ENCODE measurements around the gene ADCY9. TPM values are rescaled to one million over a fixed set of nuclear protein-coding genes. Genes with fewer than 3 reads are reported as not detected.

ADCY9 gene
- total and polyA plus RNA-seq, 2 donors (not counting 1 experiment from before 2014, with no cell fraction given), result 1.7 to 2.1 TPM

GRCh38 chr16:3965306-3965705 is 150.9 kb downstream of the ADCY9 start:
- Mint-ChIP-seq H3K4me1 (peaks cover 18% of the 10 kb centered on the region), H3K4me3 (no peak overlapping the region), H3K27me3 (peaks cover 19% of the 10 kb centered on the region), H3K9me3 (ENCODE audit: insufficient read depth) (no peaks in the 10 kb centered on the region), H3K27ac (no peak overlapping the region)
- ATAC-seq (ENCODE audit: low read depth) (no peak), DNase-seq (no peak)
- Histone ChIP-seq H4K20me1 (ENCODE audit: control insufficient read depth, insufficient read depth, low read length, poor library complexity, severe bottlenecking) (no peaks in the 10 kb centered on the region), H3K9me3 (ENCODE audit: control extremely low read depth in 1 of 3, control insufficient read depth in 2 of 3, insufficient read depth in 1 of 3, low read length in 2 of 3) (peaks cover 0 to 16% (median 0%) of the 10 kb centered on the region in 3 donors), H3K9ac (ENCODE audit: low read length) (no peak overlapping the region), H3K4me1 (ENCODE audit: control insufficient read depth in 2 of 2, insufficient read depth in 2 of 2, low read length in 2 of 2) (peaks cover 11 to 15% of the 10 kb centered on the region in 2 donors), H3K4me2 (replicated peaks; ENCODE audit: low read depth, low read length, poor library complexity, severe bottlenecking) (no peak overlapping the region), H3K79me2 (ENCODE audit: control insufficient read depth, insufficient read depth, low read length) (no peaks in the 10 kb centered on the region), H3K27me3 (replicated peaks in 1 of 4; ENCODE audit: control extremely low read depth in 1 of 4, control insufficient read depth in 3 of 4, insufficient read depth in 4 of 4, low read length in 3 of 4) (peaks cover 0 to 7% (median 1%) of the 10 kb centered on the region in 4 experiments), H3K27ac (ENCODE audit: low read length in 2 of 2) (no peak overlapping the region), H3K36me3 (replicated peaks in 1 of 2; ENCODE audit: control extremely low read depth in 1 of 2, control insufficient read depth in 1 of 2, extremely low read depth in 1 of 2, insufficient read depth in 2 of 2, low read length in 1 of 2) (no peaks in the 10 kb centered on the region), H2AFZ (ENCODE audit: insufficient read depth, low read depth, low read length, poor library complexity, severe bottlenecking) (no peak overlapping the region), H3K4me3 (ENCODE audit: control extremely low read depth in 1 of 5, extremely low read depth in 1 of 5, insufficient read depth in 1 of 5, low read depth in 2 of 5, low read length in 4 of 5) (no peak overlapping the region)
- intact Hi-C loops (cut with micrococcal nuclease), result no loop called here
- CTCF ChIA-PET, result no interaction called here
- TF ChIP-seq EZH2 (IDR thresholded peaks at IDR 0.05; ENCODE audit: borderline replicate concordance, insufficient read depth, low read depth, low read length, poor library complexity, severe bottlenecking) (no peak), CTCF (IDR thresholded peaks at IDR 0.05) (no peak)
- 97% methylated on average over 14 of the region's 15 CpGs for WGBS (ENCODE audit: insufficient coverage)
- POLR2A ChIA-PET, result no interaction called here

- Histone ChIP-seq H4K20me1 (ENCODE audit: control insufficient read depth, insufficient read depth, low read length, poor library complexity, severe bottlenecking) (no peaks in the 10 kb centered on the region), H3K79me2 (ENCODE audit: control insufficient read depth, insufficient read depth, low read length) (no peaks in the 10 kb centered on the region), H3K36me3 (replicated peaks in 1 of 2; ENCODE audit: control extremely low read depth in 1 of 2, control insufficient read depth in 1 of 2, extremely low read depth in 1 of 2, insufficient read depth in 2 of 2, low read length in 1 of 2) (no peaks in the 10 kb centered on the region), H3K9me3 (ENCODE audit: control extremely low read depth in 1 of 3, control insufficient read depth in 2 of 3, insufficient read depth in 1 of 3, low read length in 2 of 3) (peaks cover 0 to 16% (median 0%) of the 10 kb centered on the region in 3 donors), H3K4me3 (ENCODE audit: control extremely low read depth in 1 of 5, extremely low read depth in 1 of 5, insufficient read depth in 1 of 5, low read depth in 2 of 5, low read length in 4 of 5) (no peak overlapping the region), H3K4me2 (replicated peaks; ENCODE audit: low read depth, low read length, poor library complexity, severe bottlenecking) (no peak overlapping the region), H2AFZ (ENCODE audit: insufficient read depth, low read depth, low read length, poor library complexity, severe bottlenecking) (no peak overlapping the region), H3K9ac (ENCODE audit: low read length) (no peak overlapping the region), H3K27me3 (replicated peaks in 1 of 4; ENCODE audit: control extremely low read depth in 1 of 4, control insufficient read depth in 3 of 4, insufficient read depth in 4 of 4, low read length in 3 of 4) (peaks cover 0 to 7% (median 1%) of the 10 kb centered on the region in 4 experiments), H3K4me1 (ENCODE audit: control insufficient read depth in 2 of 2, insufficient read depth in 2 of 2, low read length in 2 of 2) (peaks cover 11 to 15% of the 10 kb centered on the region in 2 donors), H3K27ac (ENCODE audit: low read length in 2 of 2) (no peak overlapping the region)
- Mint-ChIP-seq H3K4me1 (peaks cover 18% of the 10 kb centered on the region), H3K4me3 (no peak overlapping the region), H3K9me3 (ENCODE audit: insufficient read depth) (no peaks in the 10 kb centered on the region), H3K27me3 (peaks cover 19% of the 10 kb centered on the region), H3K27ac (no peak overlapping the region)
- 92% methylated on average over 25 of the region's 28 CpGs for WGBS (ENCODE audit: insufficient coverage)
- TF ChIP-seq EZH2 (IDR thresholded peaks at IDR 0.05; ENCODE audit: borderline replicate concordance, insufficient read depth, low read depth, low read length, poor library complexity, severe bottlenecking) (no peak), CTCF (IDR thresholded peaks at IDR 0.05) (no peak)
- POLR2A ChIA-PET, result no interaction called here
- CTCF ChIA-PET, result no interaction called here
- DNase-seq (no peak), ATAC-seq (ENCODE audit: low read depth) (no peak)
- intact Hi-C loops (cut with micrococcal nuclease), result no loop called here
These were observed 151.5 kb downstream of the ADCY9 start for GRCh38 chr16:3964686-3965290.

All from B cell (primary cell).